ENCODE data around the gene KLK14.

The KLK14 gene

GRCh38 chr19:51123381-51123800 is 40.7 kb upstream of the KLK14 start:
- no peak overlapping the region for H3K27ac ChIP-seq (ENCODE audit: low read depth, low read length)
- peaks cover 4% of the 10 kb centered on the region; the same call in 1 of the 2 replicates for H3K27me3 ChIP-seq (ENCODE audit: control insufficient read depth, insufficient read depth, low read length)

GRCh38 chr19:51122112-51122981 is 39.7 kb upstream of the KLK14 start:
- Histone ChIP-seq H3K4me3 (ENCODE audit: low read depth, low read length) (no peak overlapping the region), H3K4me1 (ENCODE audit: control insufficient read depth, insufficient read depth, low read length) (peaks cover 5% of the 10 kb centered on the region; the same call in 1 of the 2 replicates), H3K27ac (ENCODE audit: low read depth, low read length) (no peak overlapping the region), H3K36me3 (ENCODE audit: control insufficient read depth, insufficient read depth, low read length) (no peaks in the 10 kb centered on the region), H3K9me3 (ENCODE audit: control insufficient read depth, insufficient read depth, low read depth, low read length) (no peaks in the 10 kb centered on the region), H3K27me3 (ENCODE audit: control insufficient read depth, insufficient read depth, low read length) (no peaks in the 10 kb centered on the region), H3K9ac (ENCODE audit: low read length) (no peak overlapping the region)

More at GRCh38 chr19:51123381-51123800, 40.7 kb upstream of the KLK14 start:
- Histone ChIP-seq H3K4me3 (ENCODE audit: low read depth, low read length) (no peak overlapping the region), H3K4me1 (ENCODE audit: control insufficient read depth, insufficient read depth, low read length) (peaks cover 5% of the 10 kb centered on the region; the same call in 1 of the 2 replicates), H3K9ac (ENCODE audit: low read length) (no peak overlapping the region), H3K36me3 (ENCODE audit: control insufficient read depth, insufficient read depth, low read length) (no peaks in the 10 kb centered on the region), H3K9me3 (ENCODE audit: control insufficient read depth, insufficient read depth, low read depth, low read length) (no peaks in the 10 kb centered on the region)

- Histone ChIP-seq H3K27me3 (ENCODE audit: control insufficient read depth, insufficient read depth, low read length) (0 out of 2 replicates have a peak, but pooled peaks cover 3% of the 10 kb centered on the region), H3K27ac (ENCODE audit: low read depth, low read length) (no peak overlapping the region), H3K36me3 (ENCODE audit: control insufficient read depth, insufficient read depth, low read length) (no peaks in the 10 kb centered on the region), H3K4me1 (ENCODE audit: control insufficient read depth, insufficient read depth, low read length) (peaks cover 5% of the 10 kb centered on the region; the same call in 1 of the 2 replicates), H3K9ac (ENCODE audit: low read length) (no peak overlapping the region), H3K4me3 (ENCODE audit: low read depth, low read length) (no peak overlapping the region), H3K9me3 (ENCODE audit: control insufficient read depth, insufficient read depth, low read depth, low read length) (no peaks in the 10 kb centered on the region)
Observed at GRCh38 chr19:51121257-51121656, 38.6 kb upstream of the KLK14 start.

- peaks cover 5% of the 10 kb centered on the region; the same call in 1 of the 2 replicates for H3K4me1 ChIP-seq (ENCODE audit: control insufficient read depth, insufficient read depth, low read length)
- no peaks in the 10 kb centered on the region for H3K9me3 ChIP-seq (ENCODE audit: control insufficient read depth, insufficient read depth, low read depth, low read length)
- H3K27ac ChIP-seq (ENCODE audit: low read depth, low read length): no peak overlapping the region
- no peak overlapping the region for H3K9ac ChIP-seq (ENCODE audit: low read length)
- no peaks in the 10 kb centered on the region for H3K36me3 ChIP-seq (ENCODE audit: control insufficient read depth, insufficient read depth, low read length)
- H3K4me3 ChIP-seq (ENCODE audit: low read depth, low read length): no peak overlapping the region
- peaks cover 8% of the 10 kb centered on the region; the same call in 1 of the 2 replicates for H3K27me3 ChIP-seq (ENCODE audit: control insufficient read depth, insufficient read depth, low read length)
Observed at GRCh38 chr19:51120160-51120559, 37.5 kb upstream of the KLK14 start.

- Histone ChIP-seq H3K27ac (ENCODE audit: low read depth, low read length) (no peak overlapping the region), H3K9ac (ENCODE audit: low read length) (no peak overlapping the region), H3K4me3 (ENCODE audit: low read depth, low read length) (no peak overlapping the region), H3K9me3 (ENCODE audit: control insufficient read depth, insufficient read depth, low read depth, low read length) (no peaks in the 10 kb centered on the region), H3K4me1 (ENCODE audit: control insufficient read depth, insufficient read depth, low read length) (peaks cover 5% of the 10 kb centered on the region; the same call in 1 of the 2 replicates), H3K27me3 (ENCODE audit: control insufficient read depth, insufficient read depth, low read length) (peaks cover 8% of the 10 kb centered on the region; the same call in 1 of the 2 replicates), H3K36me3 (ENCODE audit: control insufficient read depth, insufficient read depth, low read length) (no peaks in the 10 kb centered on the region)
Observed at GRCh38 chr19:51119611-51120010, 36.9 kb upstream of the KLK14 start.

- H3K9ac ChIP-seq (ENCODE audit: low read length): no peak overlapping the region
- no peaks in the 10 kb centered on the region for H3K9me3 ChIP-seq (ENCODE audit: control insufficient read depth, insufficient read depth, low read depth, low read length)
- H3K4me3 ChIP-seq (ENCODE audit: low read depth, low read length): no peak overlapping the region
- no peaks in the 10 kb centered on the region for H3K36me3 ChIP-seq (ENCODE audit: control insufficient read depth, insufficient read depth, low read length)
- peaks cover 12% of the 10 kb centered on the region; the same call in 1 of the 2 replicates for H3K27me3 ChIP-seq (ENCODE audit: control insufficient read depth, insufficient read depth, low read length)
- peaks cover 5% of the 10 kb centered on the region; the same call in 1 of the 2 replicates for H3K4me1 ChIP-seq (ENCODE audit: control insufficient read depth, insufficient read depth, low read length)
- no peak overlapping the region for H3K27ac ChIP-seq (ENCODE audit: low read depth, low read length)
Observed at GRCh38 chr19:51119101-51119500, 36.4 kb upstream of the KLK14 start.

- Histone ChIP-seq H3K4me1 (ENCODE audit: control insufficient read depth, insufficient read depth, low read length) (no peaks in the 10 kb centered on the region), H3K27me3 (ENCODE audit: control insufficient read depth, insufficient read depth, low read length) (peaks cover 32% of the 10 kb centered on the region), H3K36me3 (ENCODE audit: control insufficient read depth, insufficient read depth, low read length) (no peaks in the 10 kb centered on the region), H3K9ac (ENCODE audit: low read length) (no peak overlapping the region), H3K4me3 (ENCODE audit: low read depth, low read length) (no peak overlapping the region), H3K9me3 (ENCODE audit: control insufficient read depth, insufficient read depth, low read depth, low read length) (no peaks in the 10 kb centered on the region), H3K27ac (ENCODE audit: low read depth, low read length) (no peak overlapping the region)
Observed at GRCh38 chr19:51116736-51117286, 34.1 kb upstream of the KLK14 start.

- H3K9me3 ChIP-seq (ENCODE audit: control insufficient read depth, insufficient read depth, low read depth, low read length): no peaks in the 10 kb centered on the region
- H3K4me1 ChIP-seq (ENCODE audit: control insufficient read depth, insufficient read depth, low read length): no peaks in the 10 kb centered on the region
- H3K4me3 ChIP-seq (ENCODE audit: low read depth, low read length): no peak overlapping the region
- H3K27me3 ChIP-seq (ENCODE audit: control insufficient read depth, insufficient read depth, low read length): peaks cover 37% of the 10 kb centered on the region
- no peaks in the 10 kb centered on the region for H3K36me3 ChIP-seq (ENCODE audit: control insufficient read depth, insufficient read depth, low read length)
- H3K27ac ChIP-seq (ENCODE audit: low read depth, low read length): no peak overlapping the region
- H3K9ac ChIP-seq (ENCODE audit: low read length): no peak overlapping the region
Observed at GRCh38 chr19:51114087-51114729, 31.5 kb upstream of the KLK14 start.

GRCh38 chr19:51111606-51112005 is 28.9 kb upstream of the KLK14 start:
- Histone ChIP-seq H3K4me3 (ENCODE audit: low read depth, low read length) (no peak overlapping the region), H3K27ac (ENCODE audit: low read depth, low read length) (no peak overlapping the region), H3K9ac (ENCODE audit: low read length) (no peak overlapping the region), H3K27me3 (ENCODE audit: control insufficient read depth, insufficient read depth, low read length) (peaks cover 34% of the 10 kb centered on the region), H3K36me3 (ENCODE audit: control insufficient read depth, insufficient read depth, low read length) (no peaks in the 10 kb centered on the region), H3K9me3 (ENCODE audit: control insufficient read depth, insufficient read depth, low read depth, low read length) (no peaks in the 10 kb centered on the region), H3K4me1 (ENCODE audit: control insufficient read depth, insufficient read depth, low read length) (peaks cover 5% of the 10 kb centered on the region; the same call in 1 of the 2 replicates)

GRCh38 chr19:51110666-51110971 is 27.9 kb upstream of the KLK14 start:
- no peaks in the 10 kb centered on the region for H3K9me3 ChIP-seq (ENCODE audit: control insufficient read depth, insufficient read depth, low read depth, low read length)
- H3K27ac ChIP-seq (ENCODE audit: low read depth, low read length): no peak overlapping the region
- peaks cover 5% of the 10 kb centered on the region; the same call in 1 of the 2 replicates for H3K4me1 ChIP-seq (ENCODE audit: control insufficient read depth, insufficient read depth, low read length)
- peaks cover 32% of the 10 kb centered on the region for H3K27me3 ChIP-seq (ENCODE audit: control insufficient read depth, insufficient read depth, low read length)
- H3K4me3 ChIP-seq (ENCODE audit: low read depth, low read length): no peak overlapping the region
- H3K9ac ChIP-seq (ENCODE audit: low read length): no peak overlapping the region
- no peaks in the 10 kb centered on the region for H3K36me3 ChIP-seq (ENCODE audit: control insufficient read depth, insufficient read depth, low read length)

GRCh38 chr19:51108805-51109146 is 26.1 kb upstream of the KLK14 start:
- Histone ChIP-seq H3K36me3 (ENCODE audit: control insufficient read depth, insufficient read depth, low read length) (peaks cover 6% of the 10 kb centered on the region; the same call in 1 of the 2 replicates), H3K4me3 (ENCODE audit: low read depth, low read length) (peak overlapping the region; percentile 94), H3K27ac (ENCODE audit: low read depth, low read length) (no peak overlapping the region), H3K9ac (ENCODE audit: low read length) (no peak overlapping the region), H3K4me1 (ENCODE audit: control insufficient read depth, insufficient read depth, low read length) (peaks cover 5% of the 10 kb centered on the region; the same call in 1 of the 2 replicates), H3K9me3 (ENCODE audit: control insufficient read depth, insufficient read depth, low read depth, low read length) (no peaks in the 10 kb centered on the region), H3K27me3 (ENCODE audit: control insufficient read depth, insufficient read depth, low read length) (peaks cover 22% of the 10 kb centered on the region)

Data from HUES6 (cell line).